LoVo (cell line): ENCODE measurements around the gene RIMKLB.
"Not testable (repeated sequence)": the region's sequence is repeated elsewhere in the genome, so short reads cannot be mapped to it uniquely, and the experiment has no call there.

ENCODE experiments used
- DNase-seq: peaks from one replicate; pipeline ENCODE4 v3.0.0-alpha.2; 2016; ENCODE audit warnings: low spot score

Gene RIMKLB

DNA sequence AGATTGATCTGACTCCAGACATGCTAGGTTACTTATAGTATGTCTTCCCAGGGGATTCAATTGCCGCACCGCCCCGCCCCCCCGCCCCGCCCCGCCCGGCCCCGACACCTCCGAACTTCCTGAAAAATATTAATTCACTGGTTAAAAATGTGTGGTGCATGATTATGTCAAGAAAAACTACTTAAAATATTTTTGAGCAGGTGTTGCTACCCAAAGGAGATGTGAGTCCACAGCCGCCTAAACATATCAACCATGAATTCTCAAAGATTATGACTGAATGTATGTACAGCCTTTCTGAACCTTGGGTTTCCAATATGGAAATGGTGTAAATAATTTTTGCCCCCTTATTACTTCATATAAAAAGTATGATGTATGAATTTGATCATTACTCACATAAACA is 2.7 kb upstream of the RIMKLB start:
- DNase-seq = no peak

DNA sequence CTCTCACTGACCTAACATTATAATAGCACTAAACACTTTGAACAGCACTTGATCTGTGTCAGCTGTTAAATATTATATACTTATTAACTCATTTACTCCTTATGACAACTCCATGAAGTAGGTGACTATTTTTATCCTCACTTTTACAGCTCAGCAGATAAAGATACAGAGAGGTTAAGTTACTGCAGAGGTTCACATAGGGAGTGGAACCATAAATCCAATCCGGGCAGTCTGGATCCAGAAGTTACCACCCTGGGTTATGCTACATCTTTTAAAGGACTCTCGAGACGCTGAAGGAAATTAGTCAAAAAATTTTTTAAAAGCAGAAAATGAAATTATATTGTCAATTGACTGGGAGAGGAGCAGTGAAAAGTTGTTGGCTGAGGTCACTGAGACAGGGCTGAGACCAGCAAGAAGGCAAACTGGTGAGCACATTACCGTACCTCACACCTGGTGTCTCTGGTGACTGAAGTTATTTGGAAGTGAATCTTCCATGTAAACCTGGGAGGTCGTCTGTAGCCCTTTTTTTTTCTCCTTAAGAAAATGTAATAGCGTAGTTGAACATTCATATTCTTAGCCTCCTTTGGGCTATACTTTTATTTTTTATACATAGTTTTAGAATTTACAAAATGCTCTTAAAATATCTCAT is 1.2 kb upstream of the RIMKLB start:
- DNase-seq = no peak

DNA sequence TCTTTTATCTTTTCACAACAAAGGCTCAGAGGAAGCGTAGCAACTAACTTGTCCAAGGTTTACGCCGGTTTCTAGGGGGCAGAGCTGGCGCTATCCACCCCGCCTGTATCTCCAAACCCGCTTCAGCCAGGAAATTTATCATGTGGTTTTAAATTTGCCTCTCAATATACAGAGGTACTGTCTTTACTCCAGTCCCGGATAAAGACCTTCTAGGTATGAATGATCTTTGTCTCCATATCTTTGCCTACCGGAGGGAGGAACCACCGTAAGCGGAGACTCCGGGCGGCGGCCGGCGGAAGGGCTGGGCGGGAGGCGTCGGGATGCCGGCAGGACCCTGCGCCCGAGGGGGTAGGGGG is 693 bp upstream of the RIMKLB start:
- DNase-seq = peak; percentile 54

DNA sequence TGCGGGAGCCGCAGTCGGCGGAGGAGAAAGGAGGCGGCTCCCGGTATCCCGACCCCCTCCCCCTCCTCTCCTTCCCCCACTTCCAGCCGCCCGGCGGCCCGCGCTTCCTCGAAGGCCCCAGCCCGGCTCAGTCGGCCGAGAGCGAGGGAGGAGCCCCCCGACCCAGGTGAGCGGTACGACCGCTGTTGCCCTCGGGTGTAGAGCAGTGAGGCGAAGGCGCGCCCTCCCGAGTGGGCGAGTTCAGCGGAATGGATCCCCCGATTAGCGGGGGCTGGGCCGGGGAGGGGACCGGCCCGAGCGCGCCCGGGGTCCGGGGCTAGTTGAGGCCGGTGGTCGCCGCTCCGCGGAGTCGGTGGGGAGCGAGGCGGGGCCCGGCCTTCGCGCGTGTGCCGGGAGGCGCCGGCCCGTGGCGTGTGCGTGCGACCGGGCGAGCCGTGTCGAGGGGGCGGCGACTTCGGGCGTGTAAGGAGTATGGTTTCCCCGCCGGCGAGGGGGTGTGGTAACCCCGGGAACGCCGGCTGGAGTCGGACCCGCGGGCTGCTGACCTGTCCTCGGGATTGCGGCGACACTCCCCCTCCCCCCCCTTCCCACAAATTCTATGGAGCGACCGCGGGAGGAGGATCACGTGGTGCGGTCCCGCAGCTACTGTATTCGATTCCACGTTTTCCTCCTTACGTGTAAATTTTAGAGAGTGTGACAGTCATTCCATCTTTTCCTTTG is 501 bp downstream of the RIMKLB start:
- peak; percentile 55 for DNase-seq

DNA sequence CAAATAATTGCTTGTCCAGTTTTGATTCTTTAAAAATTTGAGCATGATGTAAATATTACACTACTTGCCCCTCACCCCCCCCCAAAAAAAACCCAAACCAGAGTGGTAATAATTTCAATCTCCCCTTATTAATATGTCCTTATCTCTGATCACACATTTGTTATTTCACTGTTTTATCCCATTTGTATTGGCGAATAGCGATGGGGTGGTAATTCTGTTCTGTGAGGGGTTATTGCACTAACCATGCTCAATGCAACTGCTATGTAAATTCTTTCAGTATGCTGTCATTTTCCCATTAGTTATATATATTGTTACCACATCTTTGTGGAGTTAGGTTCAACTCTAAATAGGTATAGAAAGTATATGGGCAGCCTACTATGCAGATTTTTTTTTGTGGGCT is 1.1 kb downstream of the RIMKLB start:
- DNase-seq = no peak

DNA sequence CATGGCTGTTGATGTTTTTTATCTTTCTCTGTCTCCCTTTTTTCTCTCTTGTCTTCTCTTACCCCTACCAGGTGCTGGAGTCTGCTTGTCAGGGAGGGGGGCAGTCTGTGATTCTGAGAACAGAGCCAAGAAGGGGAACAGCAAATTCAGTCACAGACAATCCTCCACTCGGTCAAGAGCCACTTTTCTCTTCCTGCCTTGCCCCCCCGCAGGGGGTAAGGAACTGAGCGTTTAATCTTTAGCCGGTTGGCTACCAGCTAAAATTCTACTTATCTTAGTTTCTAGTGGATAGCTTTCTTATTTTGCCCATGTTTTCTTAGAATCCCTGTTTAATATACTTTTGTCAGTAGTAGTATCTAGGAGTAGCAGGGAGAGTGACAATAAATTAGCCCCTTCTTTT is 1.9 kb downstream of the RIMKLB start:
- no peak for DNase-seq

DNA sequence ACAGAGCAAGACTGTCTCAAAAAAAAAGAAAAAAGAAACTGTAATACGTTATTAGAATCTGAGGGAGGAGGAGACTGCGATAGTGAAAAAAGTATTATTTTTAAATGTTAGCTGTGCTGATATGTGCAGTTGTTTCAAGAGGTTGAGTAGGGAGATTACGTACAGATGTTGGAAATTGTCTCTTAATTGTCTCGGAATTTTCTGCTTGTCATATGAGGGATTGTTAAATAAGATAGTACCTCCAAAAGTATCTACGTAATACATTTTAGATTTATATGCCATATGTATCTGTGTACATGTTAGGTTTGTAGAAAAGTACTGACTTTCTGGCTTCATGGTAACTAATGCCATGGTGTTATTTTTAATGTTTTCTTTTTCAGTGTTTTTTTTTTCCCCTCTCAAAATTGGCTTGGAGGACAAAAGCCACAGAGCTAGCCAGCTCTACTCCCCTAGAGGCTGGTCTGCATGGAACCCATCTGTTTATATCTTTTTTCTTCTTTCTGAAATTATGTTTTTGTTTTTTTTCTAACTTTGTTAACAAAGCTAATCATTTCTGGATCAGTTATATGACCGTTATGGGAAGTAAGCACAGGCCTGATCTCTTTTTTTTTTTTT is 3.4 kb downstream of the RIMKLB start:
- no peak for DNase-seq

DNA sequence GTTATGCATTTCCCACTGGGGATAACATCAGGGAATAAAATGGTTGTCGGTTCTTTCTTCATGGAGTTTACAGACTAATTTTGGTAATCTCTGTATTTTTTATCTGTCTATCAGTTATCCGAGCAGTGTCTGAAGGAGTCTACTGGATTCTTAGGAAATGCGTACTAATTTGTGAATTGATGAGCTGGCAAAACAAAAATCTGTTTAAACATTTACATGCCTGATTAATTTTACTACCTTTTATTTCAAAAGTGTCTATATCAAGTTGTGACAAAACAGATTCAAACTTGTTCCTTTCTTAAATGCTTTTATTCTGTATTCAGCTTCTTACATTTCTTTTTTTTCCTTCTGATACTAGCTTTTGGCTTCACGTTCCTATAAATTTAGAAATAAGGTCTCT is 4.4 kb downstream of the RIMKLB start:
- no peak for DNase-seq

DNA sequence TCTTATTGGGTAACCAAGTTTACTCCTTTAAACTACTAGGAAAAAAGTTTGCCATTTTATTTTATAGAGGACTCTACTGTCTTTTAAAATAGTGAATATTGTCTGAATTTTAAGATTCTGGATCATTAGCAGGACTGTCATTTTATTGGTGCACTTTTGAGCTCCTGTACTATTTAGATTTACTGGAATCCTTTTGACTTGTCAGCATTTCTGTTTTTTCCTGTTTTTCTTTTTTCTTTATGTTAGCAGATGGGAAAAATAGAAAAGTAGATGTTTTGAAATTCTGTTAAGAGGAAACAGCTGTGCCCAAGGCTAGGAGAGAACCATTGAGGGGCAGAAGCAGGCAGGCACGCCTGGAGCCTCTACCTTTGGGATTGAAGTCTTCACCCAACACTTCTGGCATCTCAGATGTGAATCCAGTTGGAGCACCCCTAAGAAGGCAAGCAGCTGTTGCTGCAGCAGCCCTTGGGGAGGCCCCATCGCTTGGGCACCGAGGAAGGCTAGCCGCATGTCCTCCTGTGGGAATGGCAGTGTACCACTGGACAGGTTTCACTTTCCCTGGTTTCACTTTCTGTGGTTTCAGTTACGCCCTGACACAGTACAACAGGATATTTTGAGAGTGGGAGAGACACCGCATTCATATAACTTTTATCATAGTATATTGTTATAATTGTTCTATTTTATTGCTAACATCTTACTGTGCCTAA is 11.5 kb downstream of the RIMKLB start:
- no peak for DNase-seq

DNA sequence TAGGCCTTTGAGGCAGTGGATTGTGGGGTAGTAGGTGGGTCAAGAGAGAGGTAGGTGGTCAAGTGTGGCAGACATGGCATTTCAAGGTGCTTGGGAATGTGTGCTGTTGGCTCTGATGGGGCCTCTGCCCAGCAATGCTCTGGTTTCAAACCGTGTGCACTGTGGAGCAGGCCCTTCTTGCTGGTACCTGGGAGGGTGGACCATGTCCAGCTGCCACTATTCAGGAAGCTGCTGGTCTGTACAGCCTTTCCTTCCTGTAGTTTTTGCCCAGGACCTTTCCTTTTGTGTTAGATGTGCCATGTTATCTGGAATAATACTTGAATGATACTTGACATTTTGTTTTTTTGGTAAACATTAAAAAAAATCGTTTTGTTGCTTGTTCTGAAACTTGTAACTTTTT is 14.8 kb downstream of the RIMKLB start:
- no peak for DNase-seq

DNA sequence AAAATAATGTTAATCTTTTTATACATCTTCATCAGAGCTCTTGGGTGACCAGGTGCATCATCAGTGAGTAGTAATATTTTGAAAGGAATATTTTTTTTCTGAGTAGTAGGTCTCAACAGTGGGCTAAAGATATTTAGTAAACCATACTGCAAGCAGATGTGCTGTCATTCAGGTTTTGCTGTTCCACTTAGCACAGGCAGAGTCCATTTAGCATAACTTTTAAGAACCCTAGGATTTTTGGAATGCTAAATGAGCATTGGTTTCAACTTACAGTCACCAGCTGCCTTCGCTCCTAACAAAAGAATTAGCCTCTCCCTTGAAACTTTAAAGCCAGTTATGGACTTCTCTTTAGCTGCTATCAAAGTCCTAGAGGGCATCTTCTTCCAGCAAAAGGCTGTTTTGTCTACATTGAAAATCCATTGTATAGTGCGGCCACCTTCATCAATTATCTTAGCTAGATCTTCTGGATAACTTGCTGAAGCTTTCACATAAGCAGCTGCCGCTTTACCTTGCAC is 24.6 kb downstream of the RIMKLB start:
- no peak for DNase-seq

DNA sequence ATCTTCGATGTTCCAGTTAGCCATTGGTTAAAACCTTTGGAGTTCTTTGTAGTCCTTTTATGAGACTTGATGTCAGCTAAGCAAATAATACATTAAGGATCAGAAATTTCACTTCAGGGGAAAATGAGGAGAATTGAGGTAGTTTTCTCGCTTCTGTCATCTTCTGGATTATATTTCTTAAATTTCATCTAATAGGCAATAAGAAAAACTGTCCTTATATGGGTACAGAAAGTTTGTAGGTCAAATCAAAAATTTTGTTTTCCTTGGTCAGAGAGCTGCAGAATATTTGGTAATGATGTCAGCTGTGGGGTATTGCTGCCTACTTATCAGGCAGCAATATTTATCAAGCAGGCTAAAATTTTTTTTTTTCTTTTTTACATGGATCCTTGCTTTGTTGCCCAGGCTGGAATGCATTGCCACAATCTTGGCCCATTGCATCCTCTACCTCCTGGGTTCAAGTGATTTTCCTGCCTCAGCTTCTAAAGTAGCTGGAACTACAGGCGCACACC is 37.1 kb downstream of the RIMKLB start:
- no peak for DNase-seq

DNA sequence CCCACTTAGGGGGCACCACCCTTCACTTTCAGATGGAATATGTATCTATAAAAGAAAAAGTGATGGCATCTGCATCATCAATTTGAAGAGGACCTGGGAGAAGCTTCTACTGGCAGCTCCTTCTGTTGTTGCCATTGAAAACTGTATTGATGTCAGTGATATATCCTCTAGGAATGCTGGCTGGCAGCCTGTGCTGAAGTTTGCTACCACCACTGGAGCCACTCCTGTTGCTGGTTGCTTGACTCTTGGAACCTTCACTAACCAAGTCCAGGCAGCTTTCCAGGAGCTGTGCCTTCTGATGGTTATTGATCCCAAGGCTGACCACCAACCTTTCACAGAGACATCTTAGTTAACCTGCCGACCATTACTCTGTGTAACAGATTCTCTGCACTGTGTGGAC is 44.7 kb downstream of the RIMKLB start:
- DNase-seq = no peak

DNA sequence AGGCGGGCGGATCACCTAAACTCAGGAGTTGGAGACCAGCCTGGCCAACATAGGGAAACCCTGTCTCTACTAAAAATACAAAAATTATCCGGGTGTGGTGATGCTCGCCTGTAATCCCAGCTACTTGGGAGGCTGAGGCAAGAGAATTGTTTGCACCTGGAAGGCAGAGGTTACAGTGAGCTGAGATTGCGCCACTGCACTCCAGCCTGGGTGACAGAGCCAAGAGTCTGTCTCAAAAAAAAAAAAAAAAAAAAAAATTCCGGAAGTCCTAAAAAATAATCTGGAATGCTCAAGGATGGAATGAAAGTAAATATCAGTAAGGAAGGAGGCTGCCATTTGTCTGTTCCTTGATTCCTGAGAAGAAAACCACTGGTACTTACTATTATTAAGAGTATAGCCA is 45.3 kb downstream of the RIMKLB start:
- DNase-seq = not testable (repeated sequence)

DNA sequence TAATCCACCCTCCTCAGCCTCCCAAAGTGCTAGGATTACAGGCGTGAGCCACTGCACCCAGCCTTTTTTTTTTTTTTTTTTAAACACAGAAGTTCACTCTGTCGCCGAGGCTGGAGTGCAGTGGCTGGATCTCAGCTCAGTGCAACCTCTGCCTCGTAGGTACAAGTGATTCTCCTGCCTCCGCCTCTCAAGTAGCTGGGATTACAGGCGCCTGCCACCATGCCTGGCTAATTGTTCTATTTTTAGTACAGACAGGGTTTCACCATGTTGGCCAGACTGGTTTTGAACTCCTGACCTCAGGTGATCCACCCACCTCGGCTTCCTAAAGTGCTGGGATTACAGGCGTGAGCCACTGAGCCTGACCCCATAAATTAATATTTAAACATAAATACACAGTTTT is 47.8 kb downstream of the RIMKLB start:
- not testable (repeated sequence) for DNase-seq

DNA sequence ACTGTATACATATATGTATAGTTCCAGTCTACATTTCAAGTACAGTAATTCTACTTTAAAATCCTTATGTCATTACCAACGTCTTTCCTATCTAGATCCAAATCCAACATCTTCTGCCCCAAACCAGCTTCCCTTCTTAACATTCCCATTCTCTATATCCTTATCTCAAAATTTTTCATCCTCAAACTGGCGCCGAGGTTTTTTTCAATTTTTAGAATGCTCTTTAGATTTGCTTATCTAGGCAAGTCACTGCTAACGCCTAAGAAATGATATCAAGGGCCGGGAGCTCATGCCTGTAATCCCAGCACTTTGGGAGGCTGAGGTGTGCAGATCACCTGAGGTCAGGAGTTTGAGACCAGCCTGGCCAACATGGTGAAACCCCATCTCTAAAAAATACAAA is 48.3 kb downstream of the RIMKLB start:
- no peak for DNase-seq

DNA sequence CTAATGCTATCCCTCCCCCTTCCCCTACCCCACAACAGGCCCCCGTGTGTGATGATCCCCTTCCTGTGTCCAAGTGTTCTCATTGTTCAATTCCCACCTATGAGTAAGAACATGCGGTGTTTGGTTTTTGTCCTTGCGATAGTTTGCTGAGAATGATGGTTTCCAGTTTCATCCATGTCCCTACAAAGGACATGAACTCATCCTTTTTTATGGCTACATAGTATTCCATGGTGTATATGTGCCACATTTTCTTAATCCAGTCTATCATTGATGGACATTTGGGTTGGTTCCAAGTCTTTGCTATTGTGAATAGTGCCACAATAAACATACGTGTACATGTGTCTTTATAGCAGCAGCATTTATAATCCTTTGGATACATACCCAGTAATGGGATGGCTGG is 62.3 kb downstream of the RIMKLB start:
- not testable (repeated sequence) for DNase-seq

DNA sequence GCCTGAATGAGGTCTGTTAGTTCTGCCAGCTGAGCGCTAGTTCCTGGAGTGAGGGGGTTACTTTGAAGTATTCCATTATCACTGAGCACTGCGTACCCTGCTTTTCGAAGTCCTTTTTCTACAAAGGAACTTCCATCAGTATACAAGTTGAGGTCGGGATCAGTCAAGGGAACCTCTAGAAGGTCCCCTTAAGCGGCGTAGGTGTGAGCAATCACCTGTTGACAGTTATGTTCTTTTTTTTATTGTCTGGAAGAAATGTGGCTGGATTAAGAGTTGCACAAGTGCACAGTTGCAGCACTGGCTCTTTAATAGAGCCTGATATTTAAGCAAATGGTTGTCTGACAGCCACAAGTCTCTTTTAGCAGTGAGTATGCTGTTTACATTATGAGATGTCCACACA is 64.9 kb downstream of the RIMKLB start:
- DNase-seq = not testable (repeated sequence)

DNA sequence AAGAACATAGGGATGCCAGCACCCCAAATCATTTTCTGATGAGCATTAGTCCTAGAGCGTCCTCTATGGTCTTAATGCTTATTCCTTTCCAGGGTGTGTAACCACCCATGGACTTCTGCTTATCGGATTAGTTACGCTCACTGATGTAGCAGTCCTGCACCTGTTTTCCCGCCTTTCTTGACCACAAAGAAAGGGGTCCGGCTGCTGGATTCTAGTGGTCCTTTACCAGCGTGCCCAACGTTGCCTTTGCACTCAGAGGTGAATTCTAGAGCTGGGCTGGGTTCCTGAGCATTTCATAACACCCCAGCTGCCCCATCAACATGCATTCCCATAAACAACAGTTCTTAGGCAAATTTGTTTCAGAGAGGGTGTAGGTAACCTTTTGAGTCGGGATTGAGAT is 68.3 kb downstream of the RIMKLB start:
- not testable (repeated sequence) for DNase-seq

DNA sequence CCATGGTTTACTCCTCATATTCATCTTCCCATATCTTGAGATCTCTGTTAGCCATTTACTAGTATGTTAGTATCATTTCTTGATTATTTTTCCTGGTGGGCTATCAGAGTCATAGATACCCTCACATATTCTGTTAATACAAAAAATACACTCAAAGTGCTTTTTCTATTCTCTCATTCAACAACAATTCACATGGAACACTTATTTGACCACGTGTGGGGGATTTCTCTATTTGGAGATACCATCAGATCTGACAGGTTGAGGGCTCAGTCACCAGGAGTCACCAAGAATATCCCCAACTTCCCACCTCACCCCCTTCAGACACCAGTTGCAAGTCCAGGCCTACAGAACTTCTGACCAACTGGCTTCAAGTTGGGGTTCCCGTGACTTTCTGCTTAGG is 72.7 kb downstream of the RIMKLB start:
- DNase-seq = no peak

DNA sequence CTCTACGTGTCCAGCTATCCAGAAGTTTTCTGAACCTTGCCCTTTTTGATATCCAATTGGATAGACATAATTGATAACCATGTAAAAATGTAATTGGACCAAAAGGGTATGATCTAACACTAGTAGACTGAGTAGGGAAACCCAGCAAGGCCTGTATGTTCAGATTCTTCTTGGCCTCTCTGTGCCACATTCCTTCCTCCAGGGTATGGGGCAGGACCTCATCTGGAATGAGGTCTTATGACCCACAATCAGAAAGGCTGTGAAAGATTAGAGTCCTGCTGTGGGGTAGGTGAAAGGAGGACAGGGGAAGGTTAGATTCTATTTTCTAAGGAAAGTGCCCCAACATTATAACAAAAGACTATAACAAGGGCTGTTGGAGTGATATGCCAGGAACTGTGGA is 73.3 kb downstream of the RIMKLB start:
- no peak for DNase-seq

DNA sequence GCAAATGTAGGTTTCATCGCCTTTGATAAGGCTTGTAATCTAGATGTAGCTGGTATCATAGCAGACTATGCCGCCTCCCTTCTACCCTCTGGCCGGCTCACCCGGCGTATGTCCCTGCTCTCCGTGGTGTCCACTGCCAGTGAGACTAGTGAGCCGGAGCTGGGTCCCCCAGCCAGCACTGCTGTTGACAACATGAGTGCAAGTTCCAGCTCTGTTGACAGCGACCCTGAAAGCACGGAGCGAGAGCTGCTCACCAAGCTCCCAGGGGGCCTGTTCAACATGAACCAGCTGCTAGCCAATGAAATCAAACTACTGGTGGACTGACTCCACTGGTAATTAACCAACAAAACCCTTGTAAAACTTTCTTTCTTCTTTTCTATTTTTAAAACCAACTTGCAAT is 75.7 kb downstream of the RIMKLB start:
- no peak for DNase-seq

DNA sequence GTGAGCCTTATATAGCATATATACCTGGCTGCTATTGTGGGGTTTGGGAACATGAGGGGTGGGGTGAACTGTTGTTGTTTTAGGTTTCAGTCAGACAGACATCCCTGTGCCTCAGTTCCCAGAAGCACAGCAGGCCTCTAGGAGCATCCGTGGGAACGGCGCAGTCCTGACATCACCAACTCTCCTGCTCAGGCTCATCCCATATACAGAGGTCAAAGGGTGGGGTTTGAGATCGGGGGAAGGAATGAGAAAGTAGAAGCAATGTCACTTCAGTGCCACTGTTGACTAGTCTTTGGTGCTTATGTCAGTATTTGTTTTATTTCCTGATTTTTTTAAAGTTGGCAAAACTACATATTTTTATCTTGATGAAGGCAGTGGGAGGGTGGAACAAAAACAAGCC is 81.5 kb downstream of the RIMKLB start:
- no peak for DNase-seq
